ENCODE data around the gene PYGO2. TPM values are rescaled to one million over a fixed set of nuclear protein-coding genes. Genes with fewer than 3 reads are reported as not detected.

Gene PYGO2
- total and polyA plus RNA-seq, 2 of the 8 experiments (the other 6 are each of a cell fraction or from before 2014, with no cell fraction given) = 31.0 to 31.6 TPM

- TF ChIP-seq, protein P1, sequence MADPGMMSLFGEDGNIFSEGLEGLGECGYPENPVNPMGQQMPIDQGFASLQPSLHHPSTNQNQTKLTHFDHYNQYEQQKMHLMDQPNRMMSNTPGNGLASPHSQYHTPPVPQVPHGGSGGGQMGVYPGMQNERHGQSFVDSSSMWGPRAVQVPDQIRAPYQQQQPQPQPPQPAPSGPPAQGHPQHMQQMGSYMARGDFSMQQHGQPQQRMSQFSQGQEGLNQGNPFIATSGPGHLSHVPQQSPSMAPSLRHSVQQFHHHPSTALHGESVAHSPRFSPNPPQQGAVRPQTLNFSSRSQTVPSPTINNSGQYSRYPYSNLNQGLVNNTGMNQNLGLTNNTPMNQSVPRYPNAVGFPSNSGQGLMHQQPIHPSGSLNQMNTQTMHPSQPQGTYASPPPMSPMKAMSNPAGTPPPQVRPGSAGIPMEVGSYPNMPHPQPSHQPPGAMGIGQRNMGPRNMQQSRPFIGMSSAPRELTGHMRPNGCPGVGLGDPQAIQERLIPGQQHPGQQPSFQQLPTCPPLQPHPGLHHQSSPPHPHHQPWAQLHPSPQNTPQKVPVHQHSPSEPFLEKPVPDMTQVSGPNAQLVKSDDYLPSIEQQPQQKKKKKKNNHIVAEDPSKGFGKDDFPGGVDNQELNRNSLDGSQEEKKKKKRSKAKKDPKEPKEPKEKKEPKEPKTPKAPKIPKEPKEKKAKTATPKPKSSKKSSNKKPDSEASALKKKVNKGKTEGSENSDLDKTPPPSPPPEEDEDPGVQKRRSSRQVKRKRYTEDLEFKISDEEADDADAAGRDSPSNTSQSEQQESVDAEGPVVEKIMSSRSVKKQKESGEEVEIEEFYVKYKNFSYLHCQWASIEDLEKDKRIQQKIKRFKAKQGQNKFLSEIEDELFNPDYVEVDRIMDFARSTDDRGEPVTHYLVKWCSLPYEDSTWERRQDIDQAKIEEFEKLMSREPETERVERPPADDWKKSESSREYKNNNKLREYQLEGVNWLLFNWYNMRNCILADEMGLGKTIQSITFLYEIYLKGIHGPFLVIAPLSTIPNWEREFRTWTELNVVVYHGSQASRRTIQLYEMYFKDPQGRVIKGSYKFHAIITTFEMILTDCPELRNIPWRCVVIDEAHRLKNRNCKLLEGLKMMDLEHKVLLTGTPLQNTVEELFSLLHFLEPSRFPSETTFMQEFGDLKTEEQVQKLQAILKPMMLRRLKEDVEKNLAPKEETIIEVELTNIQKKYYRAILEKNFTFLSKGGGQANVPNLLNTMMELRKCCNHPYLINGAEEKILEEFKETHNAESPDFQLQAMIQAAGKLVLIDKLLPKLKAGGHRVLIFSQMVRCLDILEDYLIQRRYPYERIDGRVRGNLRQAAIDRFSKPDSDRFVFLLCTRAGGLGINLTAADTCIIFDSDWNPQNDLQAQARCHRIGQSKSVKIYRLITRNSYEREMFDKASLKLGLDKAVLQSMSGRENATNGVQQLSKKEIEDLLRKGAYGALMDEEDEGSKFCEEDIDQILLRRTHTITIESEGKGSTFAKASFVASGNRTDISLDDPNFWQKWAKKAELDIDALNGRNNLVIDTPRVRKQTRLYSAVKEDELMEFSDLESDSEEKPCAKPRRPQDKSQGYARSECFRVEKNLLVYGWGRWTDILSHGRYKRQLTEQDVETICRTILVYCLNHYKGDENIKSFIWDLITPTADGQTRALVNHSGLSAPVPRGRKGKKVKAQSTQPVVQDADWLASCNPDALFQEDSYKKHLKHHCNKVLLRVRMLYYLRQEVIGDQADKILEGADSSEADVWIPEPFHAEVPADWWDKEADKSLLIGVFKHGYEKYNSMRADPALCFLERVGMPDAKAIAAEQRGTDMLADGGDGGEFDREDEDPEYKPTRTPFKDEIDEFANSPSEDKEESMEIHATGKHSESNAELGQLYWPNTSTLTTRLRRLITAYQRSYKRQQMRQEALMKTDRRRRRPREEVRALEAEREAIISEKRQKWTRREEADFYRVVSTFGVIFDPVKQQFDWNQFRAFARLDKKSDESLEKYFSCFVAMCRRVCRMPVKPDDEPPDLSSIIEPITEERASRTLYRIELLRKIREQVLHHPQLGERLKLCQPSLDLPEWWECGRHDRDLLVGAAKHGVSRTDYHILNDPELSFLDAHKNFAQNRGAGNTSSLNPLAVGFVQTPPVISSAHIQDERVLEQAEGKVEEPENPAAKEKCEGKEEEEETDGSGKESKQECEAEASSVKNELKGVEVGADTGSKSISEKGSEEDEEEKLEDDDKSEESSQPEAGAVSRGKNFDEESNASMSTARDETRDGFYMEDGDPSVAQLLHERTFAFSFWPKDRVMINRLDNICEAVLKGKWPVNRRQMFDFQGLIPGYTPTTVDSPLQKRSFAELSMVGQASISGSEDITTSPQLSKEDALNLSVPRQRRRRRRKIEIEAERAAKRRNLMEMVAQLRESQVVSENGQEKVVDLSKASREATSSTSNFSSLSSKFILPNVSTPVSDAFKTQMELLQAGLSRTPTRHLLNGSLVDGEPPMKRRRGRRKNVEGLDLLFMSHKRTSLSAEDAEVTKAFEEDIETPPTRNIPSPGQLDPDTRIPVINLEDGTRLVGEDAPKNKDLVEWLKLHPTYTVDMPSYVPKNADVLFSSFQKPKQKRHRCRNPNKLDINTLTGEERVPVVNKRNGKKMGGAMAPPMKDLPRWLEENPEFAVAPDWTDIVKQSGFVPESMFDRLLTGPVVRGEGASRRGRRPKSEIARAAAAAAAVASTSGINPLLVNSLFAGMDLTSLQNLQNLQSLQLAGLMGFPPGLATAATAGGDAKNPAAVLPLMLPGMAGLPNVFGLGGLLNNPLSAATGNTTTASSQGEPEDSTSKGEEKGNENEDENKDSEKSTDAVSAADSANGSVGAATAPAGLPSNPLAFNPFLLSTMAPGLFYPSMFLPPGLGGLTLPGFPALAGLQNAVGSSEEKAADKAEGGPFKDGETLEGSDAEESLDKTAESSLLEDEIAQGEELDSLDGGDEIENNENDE (IDR thresholded peaks at IDR 0.05; ENCODE audit: insufficient replicate concordance, low read length) = no peak
- TF ChIP-seq POLR2AphosphoS5 (IDR thresholded peaks at IDR 0.05; ENCODE audit: low read depth, low read length) = no peak
- no peak for TF ChIP-seq KDM5A (IDR thresholded peaks at IDR 0.05; ENCODE audit: low read length)
- TF ChIP-seq SP2 (IDR thresholded peaks at IDR 0.05; ENCODE audit: low read length) = no peak
- no peak for TF ChIP-seq POLR2A (IDR thresholded peaks at IDR 0.05; ENCODE audit: control extremely low read depth in 1 of 2, low read depth in 2 of 2, low read length in 2 of 2)
- TF ChIP-seq NANOG (IDR thresholded peaks at IDR 0.05; ENCODE audit: insufficient read depth, low read depth, low read length, poor library complexity, severe bottlenecking) = no peak
- no peak for TF ChIP-seq ATF3 (IDR thresholded peaks at IDR 0.05; ENCODE audit: insufficient read depth, low read depth, low read length)
- no peak for TF ChIP-seq SUZ12 (IDR thresholded peaks at IDR 0.05; ENCODE audit: low read length)
- TF ChIP-seq CBX8 (IDR thresholded peaks at IDR 0.05; ENCODE audit: borderline replicate concordance, low read depth, low read length) = no peak
- TF ChIP-seq PHF8 (conservative IDR thresholded peaks at IDR 0.05; ENCODE audit: low read depth, low read length) = no peak
- TF ChIP-seq MAFK (IDR thresholded peaks at IDR 0.05; ENCODE audit: low read depth, low read length) = no peak
- TF ChIP-seq POU5F1 (IDR thresholded peaks at IDR 0.05; ENCODE audit: low read depth, low read length) = no peak
Observed at GRCh38 chr1:154978360-154978759, 16.8 kb upstream of the PYGO2 start (continued).

All from H1 (cell line).